Measurements from ENCODE around the gene USP25. TPM values are rescaled to one million over a fixed set of nuclear protein-coding genes. Genes with fewer than 3 reads are reported as not detected.

USP25 gene
- total RNA-seq: 10 to 100 TPM; 19.8 to 91.6 (median 33.9) TPM
- polyA plus RNA-seq: 10 to 100 TPM in 1 of 3 donors, 1 to 10 TPM in 2; 8.2 to 14.2 (median 9.1) TPM
- long read RNA-seq, donor 1, partial matches to known transcripts: 0 of 1 reads
- long read RNA-seq, donor 1, other reads (novel, unspliced or antisense): 0 of 1 reads
- long read RNA-seq, donor 2, partial matches to known transcripts: 0 of 1 reads
- long read RNA-seq, donor 2, other reads (novel, unspliced or antisense): 0 of 1 reads
- long read RNA-seq, donor 3: 0 reads
- long read RNA-seq, donor 4: 0 reads
- long read RNA-seq, donor 5, partial matches to known transcripts: 5 of 5 reads
- long read RNA-seq, donor 5, other reads (novel, unspliced or antisense): 0 of 5 reads
- long read RNA-seq, donor 6, partial matches to known transcripts: 7 of 10 reads
- long read RNA-seq, donor 6, other reads (novel, unspliced or antisense): 0 of 10 reads
- long read RNA-seq, donor 7, partial matches to known transcripts: 0 of 1 reads
- long read RNA-seq, donor 7, other reads (novel, unspliced or antisense): 0 of 1 reads
- long read RNA-seq, donor 8, transcript USP25-208 (2 exons, 2,605 nt): major isoform, 5 of 5 reads
- long read RNA-seq, donor 8, partial matches to known transcripts: 0 of 5 reads
- long read RNA-seq, donor 8, other reads (novel, unspliced or antisense): 0 of 5 reads
- long read RNA-seq, donor 9, partial matches to known transcripts: 5 of 5 reads
- long read RNA-seq, donor 9, other reads (novel, unspliced or antisense): 0 of 5 reads
- long read RNA-seq, donor 10, partial matches to known transcripts: 0 of 1 reads
- long read RNA-seq, donor 10, other reads (novel, unspliced or antisense): 0 of 1 reads

DNA sequence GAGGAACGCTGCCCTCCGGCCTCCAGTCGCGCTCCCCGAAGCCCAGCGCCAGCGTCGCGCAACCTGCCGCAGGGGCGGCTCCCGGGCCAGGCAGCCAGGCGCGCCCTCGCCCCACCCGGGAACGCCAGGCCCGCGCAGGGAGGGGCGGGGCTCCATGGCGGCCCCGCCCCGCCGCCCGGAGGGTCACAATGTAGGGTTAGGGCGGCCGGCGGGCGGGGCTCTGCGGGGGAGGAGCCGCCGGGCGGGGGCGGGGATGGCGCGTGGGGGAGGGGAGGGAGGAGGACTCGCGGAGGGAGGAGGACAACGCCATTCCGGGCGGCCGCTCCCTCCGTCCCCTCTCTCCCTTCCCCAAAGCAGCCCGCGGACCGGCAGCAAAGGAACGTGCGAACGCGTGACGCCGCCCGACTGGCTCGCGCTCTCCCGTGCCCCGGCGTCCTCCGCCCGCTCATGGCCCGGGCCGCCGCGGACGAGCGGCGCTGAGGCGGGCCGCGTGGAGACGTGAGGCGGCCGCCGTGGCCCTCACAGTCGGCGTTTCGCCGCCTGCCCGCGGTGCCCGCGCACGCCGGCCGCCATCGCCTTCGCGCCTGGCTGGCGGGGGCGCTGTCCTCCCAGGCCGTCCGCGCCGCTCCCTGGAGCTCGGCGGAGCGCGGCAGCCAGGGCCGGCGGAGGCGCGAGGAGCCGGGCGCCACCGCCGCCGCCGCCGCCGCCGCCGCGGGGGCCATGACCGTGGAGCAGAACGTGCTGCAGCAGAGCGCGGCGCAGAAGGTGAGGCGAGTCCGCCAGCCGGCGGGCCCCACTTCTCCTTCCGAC, at the start of gene USP25:
USP25 (plus strand) TSS at position 309 of the 810 bp plus-strand sequence; CDS start at position 721, 412 bp downstream.
- WGBS, 5 donors: 0 to 1% (median 0%) methylated on average over 10 to 116 of the region's 123 CpGs
- Histone ChIP-seq H3K9me3 (no peaks in the 10 kb centered on the region), H3K27ac (peak within 1 kb of the TSS; percentile 94 to 99 (median 98)), H3K36me3 (no peaks in the 10 kb centered on the region), H3K4me1 (peaks cover 0 to 47% (median 32%) of the 10 kb centered on the region in 4 donors), H3K27me3 (no peaks in the 10 kb centered on the region), H3K4me3 (peak within 1 kb of the TSS; percentile 75 to 90 (median 84))
- peak; percentile 94 to 95 for DNase-seq
- TF ChIP-seq, protein P1, sequence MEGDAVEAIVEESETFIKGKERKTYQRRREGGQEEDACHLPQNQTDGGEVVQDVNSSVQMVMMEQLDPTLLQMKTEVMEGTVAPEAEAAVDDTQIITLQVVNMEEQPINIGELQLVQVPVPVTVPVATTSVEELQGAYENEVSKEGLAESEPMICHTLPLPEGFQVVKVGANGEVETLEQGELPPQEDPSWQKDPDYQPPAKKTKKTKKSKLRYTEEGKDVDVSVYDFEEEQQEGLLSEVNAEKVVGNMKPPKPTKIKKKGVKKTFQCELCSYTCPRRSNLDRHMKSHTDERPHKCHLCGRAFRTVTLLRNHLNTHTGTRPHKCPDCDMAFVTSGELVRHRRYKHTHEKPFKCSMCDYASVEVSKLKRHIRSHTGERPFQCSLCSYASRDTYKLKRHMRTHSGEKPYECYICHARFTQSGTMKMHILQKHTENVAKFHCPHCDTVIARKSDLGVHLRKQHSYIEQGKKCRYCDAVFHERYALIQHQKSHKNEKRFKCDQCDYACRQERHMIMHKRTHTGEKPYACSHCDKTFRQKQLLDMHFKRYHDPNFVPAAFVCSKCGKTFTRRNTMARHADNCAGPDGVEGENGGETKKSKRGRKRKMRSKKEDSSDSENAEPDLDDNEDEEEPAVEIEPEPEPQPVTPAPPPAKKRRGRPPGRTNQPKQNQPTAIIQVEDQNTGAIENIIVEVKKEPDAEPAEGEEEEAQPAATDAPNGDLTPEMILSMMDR (IDR thresholded peaks at IDR 0.05): peak in 2 of 7 experiments; percentile 4 to 28
- TF ChIP-seq POLR2A (IDR thresholded peaks at IDR 0.05) (peak in 1 of 4 donors; percentile 21), POLR2AphosphoS5 (IDR thresholded peaks at IDR 0.05) (peak; percentile 64 to 95 (median 86)), EP300 (IDR thresholded peaks at IDR 0.05) (no peak)
- intact Hi-C loops (cut with DNase I; ENCODE audit: low total_unique reads): no loop called here

DNA sequence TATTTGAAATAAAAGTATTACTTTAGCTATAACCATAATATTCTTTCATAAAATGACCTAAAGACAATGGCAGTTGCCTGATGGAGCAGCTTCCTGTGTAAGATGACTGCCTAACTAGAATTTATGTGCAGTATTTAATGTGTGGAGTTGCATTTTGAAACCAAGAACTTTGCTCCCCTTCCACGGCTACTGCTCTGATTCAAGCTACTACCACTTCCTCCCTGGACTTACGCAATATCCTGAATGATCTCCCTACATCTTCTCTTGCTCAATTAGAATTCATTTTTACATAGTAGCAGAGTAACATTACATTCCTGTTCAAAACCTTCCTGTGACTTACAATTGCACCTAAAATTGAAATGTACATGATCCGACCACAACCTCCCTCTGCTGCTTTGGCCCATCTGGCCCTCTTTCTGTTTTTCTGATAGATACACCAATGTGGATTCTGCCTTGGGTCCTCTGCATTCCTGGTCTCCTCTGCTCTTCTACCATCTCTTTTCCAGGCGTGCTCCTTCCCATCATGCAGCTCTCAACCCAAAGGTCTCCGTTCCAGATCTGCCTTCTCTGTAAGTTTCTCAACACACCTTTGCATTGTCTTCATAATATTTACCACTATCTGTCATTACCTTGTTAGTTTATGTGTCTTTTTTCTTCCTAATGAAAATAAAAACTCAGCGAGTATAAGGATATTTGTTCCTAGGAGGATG, 47.4 kb upstream of the USP25 start:
- intact Hi-C loops (cut with DNase I; ENCODE audit: low total_unique reads): no loop called here
- Histone ChIP-seq H3K36me3 (no peaks in the 10 kb centered on the region), H3K27me3 (no peaks in the 10 kb centered on the region), H3K27ac (peak overlapping the region in 2 of 5 donors; percentile 53 to 55), H3K9me3 (no peaks in the 10 kb centered on the region), H3K4me1 (peaks cover 0 to 10% (median 0%) of the 10 kb centered on the region in 4 donors), H3K4me3 (no peak overlapping the region)
- TF ChIP-seq, protein P1 (IDR thresholded peaks at IDR 0.05): no peak
- TF ChIP-seq POLR2A (IDR thresholded peaks at IDR 0.05): no peak
- no peak for TF ChIP-seq POLR2AphosphoS5 (IDR thresholded peaks at IDR 0.05)
- TF ChIP-seq EP300 (IDR thresholded peaks at IDR 0.05): no peak
- DNase-seq: peak in 1 of 2 donors; percentile 24
- whole genome bisulfite sequencing, 5 donors: 69 to 82% (median 77%) methylated on average over 6 of the region's 6 CpGs

DNA sequence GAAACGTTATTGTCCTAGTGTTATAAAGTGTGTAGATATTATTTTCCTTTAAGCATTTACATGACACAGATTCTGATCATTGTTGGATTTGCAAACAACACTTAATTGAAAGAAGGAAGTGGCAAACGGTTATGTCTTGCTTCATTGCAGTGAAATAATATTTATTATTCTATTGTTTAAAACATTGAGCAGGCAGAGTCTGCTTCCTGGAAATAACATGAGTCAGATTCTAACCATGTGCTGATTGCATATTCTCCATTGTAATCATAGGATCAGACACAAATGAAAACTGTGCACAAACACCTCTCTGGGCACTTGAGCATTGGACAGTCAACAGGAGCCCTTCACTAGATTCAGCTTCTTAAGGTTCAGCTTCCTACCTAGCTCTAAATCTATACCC, 46.8 kb upstream of the USP25 start:
- DNase-seq: peak in 1 of 2 donors; percentile 30
- Histone ChIP-seq H3K27me3 (no peaks in the 10 kb centered on the region), H3K27ac (peak overlapping the region in 2 of 5 donors; percentile 53 to 55), H3K4me1 (peaks cover 0 to 10% (median 0%) of the 10 kb centered on the region in 4 donors), H3K36me3 (no peaks in the 10 kb centered on the region), H3K4me3 (no peak overlapping the region), H3K9me3 (no peaks in the 10 kb centered on the region)
- TF ChIP-seq POLR2AphosphoS5 (IDR thresholded peaks at IDR 0.05): peak in 1 of 3 donors; percentile 51
- TF ChIP-seq, protein P1 (IDR thresholded peaks at IDR 0.05): no peak
- intact Hi-C loops (cut with DNase I; ENCODE audit: low total_unique reads): no loop called here
- WGBS, 5 donors: 11 to 30% (median 19%) methylated on average over 2 of the region's 2 CpGs
